CD8-positive, alpha-beta memory T cell (primary cell): Measurements from ENCODE around the gene EGR1. TPM values are rescaled to one million over a fixed set of nuclear protein-coding genes. Genes with fewer than 3 reads are reported as not detected.

Experiments used
- CTCF ChIA-PET: fragments of 350-600 bp; sonication (Branson Sonifier 250); formaldehyde crosslinking; loops from one replicate; lab custom pipeline; 2021; ENCODE audit warnings: antibody characterized with exemption; lab: Charles Lee
- POLR2A ChIA-PET: fragments of 350-600 bp; sonication (Branson Sonifier 250); formaldehyde crosslinking; loops from one replicate; lab custom pipeline; 2021; ENCODE audit warnings: antibody characterized with exemption; lab: Charles Lee
- DNase-seq, 5 donors: peaks; one replicate each; pipeline versions ENCODE4 v3.0.0 to v3.0.0-alpha.2; 2020 to 2022; ENCODE audit warnings: mixed read lengths in 1 of 5
- H3K27ac ChIP-seq: one replicate; pipeline ENCODE4 v1.7.0; 2013; ENCODE audit warnings: low read depth, mild to moderate bottlenecking, low read length, moderate library complexity
- H3K27me3 ChIP-seq: 2 replicates; pipeline ENCODE4 v1.7.0; 2013; ENCODE audit warnings: low read length, mild to moderate bottlenecking; ENCODE audit not compliant: insufficient read depth, poor library complexity, severe bottlenecking
- H3K36me3 ChIP-seq: 2 replicates; pipeline ENCODE4 v1.7.0; 2013; ENCODE audit warnings: mild to moderate bottlenecking, low read length, moderate library complexity; ENCODE audit not compliant: insufficient read depth
- H3K4me1 ChIP-seq: 2 replicates; pipeline ENCODE4 v1.7.0; 2013; ENCODE audit warnings: mild to moderate bottlenecking, low read length, moderate library complexity; ENCODE audit not compliant: insufficient read depth
- H3K4me3 ChIP-seq: 2 replicates; pipeline ENCODE4 v1.7.0; 2013; ENCODE audit warnings: mild to moderate bottlenecking, low read length
- H3K9me3 ChIP-seq: 2 replicates; pipeline ENCODE4 v1.7.0; 2013; ENCODE audit warnings: mild to moderate bottlenecking, low read length
- H3K27ac Mint-ChIP-seq, 8 donors: one replicate each; pipeline ENCODE4 v1.8.0; 2020 to 2021; ENCODE audit warnings: mixed read lengths in 8 of 8, mild to moderate bottlenecking in 6 of 8, inconsistent platforms in 3 of 8, moderate library complexity in 3 of 8
- H3K27me3 Mint-ChIP-seq, 2 donors: one replicate each; pipeline ENCODE4 v1.8.0; 2020 to 2021; ENCODE audit warnings: mixed read lengths in 2 of 2, mild to moderate bottlenecking in 1 of 2, moderate library complexity in 1 of 2
- H3K36me3 Mint-ChIP-seq, 3 donors: one replicate each; pipeline ENCODE4 v1.8.0; 2020 to 2021; ENCODE audit warnings: mixed read lengths in 3 of 3, inconsistent platforms in 1 of 3, mild to moderate bottlenecking in 1 of 3
- H3K4me1 Mint-ChIP-seq, 3 donors: one replicate each; pipeline ENCODE4 v1.8.0; 2020 to 2021; ENCODE audit warnings: mixed read lengths in 3 of 3, inconsistent platforms in 1 of 3, mild to moderate bottlenecking in 1 of 3
- H3K4me3 Mint-ChIP-seq, 7 donors: one replicate each; pipeline ENCODE4 v1.8.0; 2020 to 2021; ENCODE audit warnings: mixed read lengths in 7 of 7, mild to moderate bottlenecking in 6 of 7, moderate library complexity in 4 of 7, inconsistent platforms in 2 of 7
- H3K9me3 Mint-ChIP-seq, 5 donors: one replicate each; pipeline ENCODE4 v1.8.0; 2020 to 2022; ENCODE audit warnings: mixed read lengths in 5 of 5, mild to moderate bottlenecking in 3 of 5, moderate library complexity in 2 of 5, inconsistent platforms in 1 of 5
- polyA plus RNA-seq: library from polyadenylated mRNA; unstranded; fragments of 300-500 nt; fragmentation: Illumina TruSeq; gene quantifications from one replicate; pipeline ENCODE4 v1.2.3, GENCODE V29; 2021
- total RNA-seq, 2 experiments: library from RNA; stranded (reverse); gene quantifications; one replicate each; pipeline ENCODE4 v1.2.3, GENCODE V29; 2021

Gene EGR1
- total and polyA plus RNA-seq, 3 experiments from 2014 or later = 0.99 to 12.2 (median 11.8) TPM

- Mint-ChIP-seq H3K4me1 (peaks cover 32 to 54% (median 37%) of the 10 kb centered on the region in 3 donors), H3K27ac (peak overlapping the region in 7 of 8 donors; percentile 57 to 100 (median 98)), H3K9me3 (no peaks in the 10 kb centered on the region), H3K27me3 (no peaks in the 10 kb centered on the region), H3K4me3 (peak overlapping the region in 2 of 7 donors; percentile 23 to 74), H3K36me3 (peaks cover 0 to 1% (median 0%) of the 10 kb centered on the region in 3 donors)
- ChIA-PET CTCF (interaction anchor here (4.9 to 10.2 kb wide), 2 partner anchors 13 to 42 kb away, joined by 45 to 102 read pairs; no protein-coding TSS in a partner anchor), POLR2A (interaction anchor here (1.0 kb wide), 1 partner anchor 81 kb away, joined by 3 read pairs; the partner anchor contains the start of gene ETF1)
- Histone ChIP-seq H3K27ac (no peak overlapping the region), H3K4me3 (no peak overlapping the region), H3K36me3 (no peaks in the 10 kb centered on the region), H3K9me3 (no peaks in the 10 kb centered on the region), H3K4me1 (peaks cover 44% of the 10 kb centered on the region), H3K27me3 (no peaks in the 10 kb centered on the region)
- DNase-seq = no peak
These were observed 3.7 kb upstream of the EGR1 start for GRCh38 chr5:138461343-138462125.

GRCh38 chr5:138463419-138464007 lies 1.8 kb upstream of the EGR1 start:
- no peaks in the 10 kb centered on the region for H3K9me3 ChIP-seq
- peak overlapping the region; percentile 86 to 98 (median 94) for H3K27ac Mint-ChIP-seq
- H3K36me3 ChIP-seq = no peaks in the 10 kb centered on the region
- H3K27me3 ChIP-seq = no peaks in the 10 kb centered on the region
- H3K4me3 Mint-ChIP-seq = peak overlapping the region; percentile 87 to 96 (median 90)
- POLR2A ChIA-PET = interaction anchor here (0.6 to 2.3 kb wide), 5 partner anchors 80 to 433 kb away, joined by 3 to 19 read pairs (median 13); partner anchors contain the start of genes CDC25C, ETF1, HSPA9 and KDM3B
- DNase-seq = no peak
- H3K27ac ChIP-seq = peak overlapping the region; percentile 95
- H3K27me3 Mint-ChIP-seq = no peaks in the 10 kb centered on the region
- H3K4me3 ChIP-seq = peak overlapping the region; percentile 94
- CTCF ChIA-PET = interaction anchor here (1.2 to 10.2 kb wide), 14 partner anchors 8 to 284 kb away, joined by 3 to 102 read pairs (median 13); partner anchors contain the start of genes ETF1 and KIF20A
- H3K4me1 ChIP-seq = peaks cover 47% of the 10 kb centered on the region
- H3K36me3 Mint-ChIP-seq = peaks cover 0 to 10% (median 8%) of the 10 kb centered on the region in 3 donors
- no peaks in the 10 kb centered on the region for H3K9me3 Mint-ChIP-seq
- H3K4me1 Mint-ChIP-seq = peaks cover 43 to 62% (median 51%) of the 10 kb centered on the region in 3 donors

- Mint-ChIP-seq H3K9me3 (no peaks in the 10 kb centered on the region), H3K27ac (peak overlapping the region; percentile 90 to 98 (median 94)), H3K4me3 (peak overlapping the region; percentile 87 to 96 (median 90)), H3K4me1 (peaks cover 39 to 60% (median 51%) of the 10 kb centered on the region in 3 donors), H3K36me3 (peaks cover 0 to 10% (median 8%) of the 10 kb centered on the region in 3 donors), H3K27me3 (no peaks in the 10 kb centered on the region)
- Histone ChIP-seq H3K4me1 (peaks cover 42% of the 10 kb centered on the region), H3K36me3 (no peaks in the 10 kb centered on the region), H3K27me3 (no peaks in the 10 kb centered on the region), H3K4me3 (peak overlapping the region; percentile 94), H3K9me3 (no peaks in the 10 kb centered on the region), H3K27ac (peak overlapping the region; percentile 95)
- ChIA-PET POLR2A (interaction anchor here (0.6 to 2.3 kb wide), 5 partner anchors 79 to 434 kb away, joined by 3 to 19 read pairs (median 13); partner anchors contain the start of genes CDC25C, ETF1, HSPA9 and KDM3B), CTCF (interaction anchor here (1.3 to 10.2 kb wide), 14 partner anchors 9 to 285 kb away, joined by 3 to 102 read pairs (median 13); partner anchors contain the start of genes ETF1, KIF20A and REEP2)
- DNase-seq = peak; percentile 89 to 96 (median 94)
These were observed 1.3 kb upstream of the EGR1 start for GRCh38 chr5:138464008-138464387.

GRCh38 chr5:138464388-138465260 lies 655 bp upstream of the EGR1 start:
- Mint-ChIP-seq H3K9me3 (no peaks in the 10 kb centered on the region), H3K27me3 (no peaks in the 10 kb centered on the region), H3K4me1 (peaks cover 33 to 54% (median 45%) of the 10 kb centered on the region in 3 donors), H3K27ac (peak overlapping the region; percentile 90 to 98 (median 94)), H3K4me3 (peak overlapping the region; percentile 87 to 96 (median 90)), H3K36me3 (peaks cover 0 to 10% (median 8%) of the 10 kb centered on the region in 3 donors)
- peak overlapping the region; percentile 95 for H3K27ac ChIP-seq
- no peaks in the 10 kb centered on the region for H3K36me3 ChIP-seq
- no peaks in the 10 kb centered on the region for H3K27me3 ChIP-seq
- no peaks in the 10 kb centered on the region for H3K9me3 ChIP-seq
- peak overlapping the region; percentile 94 for H3K4me3 ChIP-seq
- POLR2A ChIA-PET = interaction anchor here (0.6 to 2.3 kb wide), 11 partner anchors 26 to 1017 kb away, joined by 3 to 19 read pairs (median 4); partner anchors contain the start of genes CDC25C, ETF1, FAM53C and HSPA9
- CTCF ChIA-PET = interaction anchor here (0.6 to 10.2 kb wide), 17 partner anchors 9 to 126 kb away, joined by 3 to 102 read pairs (median 10); partner anchors contain the start of genes ETF1, FAM53C and REEP2
- H3K4me1 ChIP-seq = peaks cover 36% of the 10 kb centered on the region
- DNase-seq = peak; percentile 91 to 99 (median 98)

GRCh38 chr5:138466125-138466899 lies 1.0 kb downstream of the EGR1 start:
- DNase-seq = peak in 2 of 5 donors; percentile 18 to 35
- Histone ChIP-seq H3K4me1 (peaks cover 26% of the 10 kb centered on the region), H3K27me3 (no peaks in the 10 kb centered on the region), H3K4me3 (peak overlapping the region; percentile 94), H3K27ac (peak overlapping the region; percentile 27), H3K9me3 (no peaks in the 10 kb centered on the region), H3K36me3 (no peaks in the 10 kb centered on the region)
- Mint-ChIP-seq H3K4me3 (peak overlapping the region; percentile 87 to 96 (median 90)), H3K27me3 (no peaks in the 10 kb centered on the region), H3K9me3 (no peaks in the 10 kb centered on the region), H3K4me1 (peaks cover 18 to 38% (median 29%) of the 10 kb centered on the region in 3 donors), H3K36me3 (peaks cover 0 to 10% (median 8%) of the 10 kb centered on the region in 3 donors), H3K27ac (peak overlapping the region in 4 of 8 donors; percentile 88 to 98 (median 92))
- ChIA-PET CTCF (interaction anchor here (1.0 to 10.2 kb wide), 13 partner anchors 11 to 128 kb away, joined by 3 to 102 read pairs (median 14); partner anchors contain the start of genes ETF1, FAM53C and REEP2), POLR2A (interaction anchor here (0.6 to 2.3 kb wide), 8 partner anchors 24 to 1282 kb away, joined by 3 to 19 read pairs (median 4); partner anchors contain the start of genes ETF1, KDM3B and REEP2)

GRCh38 chr5:138466900-138467710 lies 1.8 kb downstream of the EGR1 start:
- H3K27me3 ChIP-seq = no peaks in the 10 kb centered on the region
- ChIA-PET POLR2A (interaction anchor here (0.6 kb wide), 1 partner anchor 806 kb away, joined by 4 read pairs; no protein-coding TSS in a partner anchor), CTCF (interaction anchor here (0.6 to 10.2 kb wide), 6 partner anchors 12 to 39 kb away, joined by 3 to 102 read pairs (median 9); no protein-coding TSS in a partner anchor)
- no peaks in the 10 kb centered on the region for H3K9me3 Mint-ChIP-seq
- H3K36me3 Mint-ChIP-seq = peaks cover 0 to 10% (median 8%) of the 10 kb centered on the region in 3 donors
- no peaks in the 10 kb centered on the region for H3K27me3 Mint-ChIP-seq
- peaks cover 18 to 36% (median 25%) of the 10 kb centered on the region in 3 donors for H3K4me1 Mint-ChIP-seq
- no peaks in the 10 kb centered on the region for H3K9me3 ChIP-seq
- peak overlapping the region in 7 of 8 donors; percentile 29 to 95 (median 55) for H3K27ac Mint-ChIP-seq
- peak in 1 of 5 donors; percentile 47 for DNase-seq
- H3K4me3 Mint-ChIP-seq = peak overlapping the region; percentile 87 to 96 (median 90)
- peaks cover 26% of the 10 kb centered on the region for H3K4me1 ChIP-seq
- no peak overlapping the region for H3K27ac ChIP-seq
- H3K36me3 ChIP-seq = no peaks in the 10 kb centered on the region
- H3K4me3 ChIP-seq = no peak overlapping the region
